Breast epithelium (tissue), 4 donors: Measurements from ENCODE around the gene COL23A1. TPM values are rescaled to one million over a fixed set of nuclear protein-coding genes. Genes with fewer than 3 reads are reported as not detected.
"Not testable (repeated sequence)": the region's sequence is repeated elsewhere in the genome, so short reads cannot be mapped to it uniquely, and the experiment has no call there.

Experiments used
- DNase-seq, 2 donors: peaks; one replicate each; pipeline ENCODE4 v3.0.0-alpha.2; 2019; ENCODE audit warnings: low spot score in 2 of 2
- H3K27ac ChIP-seq, 2 donors: fragments of 200-600 bp; sonication (generic) in 1 of 2; one replicate each; pipeline ENCODE4 v1.5.1; 2016 to 2019; ENCODE audit warnings: mild to moderate bottlenecking in 1 of 2
- H3K27me3 ChIP-seq, 2 donors: fragments of 200-600 bp; sonication (generic) in 1 of 2; one replicate each; pipeline versions ENCODE4 v1.5.1 to v1.6.0; 2017 to 2019; ENCODE audit warnings: control low read depth in 1 of 2, mild to moderate bottlenecking in 1 of 2
- H3K36me3 ChIP-seq: fragments of 200-600 bp; one replicate; pipeline ENCODE4 v1.5.1; 2019
- H3K4me1 ChIP-seq, 2 donors: fragments of 200-600 bp; sonication (generic); one replicate each; pipeline ENCODE4 v1.5.1; 2016 to 2019; ENCODE audit warnings: control low read depth in 1 of 2
- H3K4me3 ChIP-seq, 3 donors: fragments of 200-600 bp; sonication (generic); 1 replicate in 2 of 3; 2 replicates in 1 of 3; pipeline ENCODE4 v1.5.1; 2016 to 2019; ENCODE audit warnings: mild to moderate bottlenecking in 3 of 3, moderate library complexity in 2 of 3
- H3K9me3 ChIP-seq, 2 donors: fragments of 200-600 bp; sonication (generic) in 1 of 2; one replicate each; pipeline ENCODE4 v1.5.1; 2016 to 2019; ENCODE audit warnings: control low read depth in 1 of 2
- CTCF ChIP-seq, 3 donors: fragments of 450-650 bp; IDR thresholded peaks; one replicate each; pipeline ENCODE4 v1.5.1; 2016 to 2017; ENCODE audit warnings: antibody characterized with exemption in 3 of 3, mild to moderate bottlenecking in 3 of 3, moderate library complexity in 3 of 3
- POLR2A ChIP-seq: fragments of 450-650 bp; IDR thresholded peaks from one replicate; pipeline ENCODE4 v1.6.1; 2016; ENCODE audit warnings: antibody characterized with exemption, mild to moderate bottlenecking, moderate library complexity
- POLR2AphosphoS5 ChIP-seq, 3 donors: sonication (generic); formaldehyde crosslinking; IDR thresholded peaks; one replicate each; pipeline ENCODE4 v1.6.1; 2017; ENCODE audit warnings: antibody characterized with exemption in 3 of 3
- intact Hi-C: fragments of 100-400 bp; cut with DNase I; formaldehyde crosslinking; loops from one replicate; pipeline ENCODE4 v1.15.1; 2023; ENCODE audit warnings: low total_unique reads
- total RNA-seq, 3 donors: library from RNA; depleted of rRNA; stranded (reverse); fragments of >200 nt; gene quantifications; one replicate each; pipeline ENCODE4 v1.1.0, GENCODE V29; 2016

COL23A1 gene
- total RNA-seq, 3 donors from 2014 or later, result 0.32 to 3.3 (median 2.6) TPM

GRCh38 chr5:178201221-178201926 lies 388.8 kb downstream of the COL23A1 start:
- Histone ChIP-seq H3K4me1 (peaks cover 5 to 9% of the 10 kb centered on the region in 2 donors), H3K4me3 (no peak overlapping the region), H3K27ac (no peak overlapping the region), H3K9me3 (no peaks in the 10 kb centered on the region), H3K27me3 (no peaks in the 10 kb centered on the region), H3K36me3 (no peaks in the 10 kb centered on the region)
- intact Hi-C loops, result no loop called here
- TF ChIP-seq POLR2AphosphoS5 (IDR thresholded peaks at IDR 0.05) (no peak), POLR2A (no peak), CTCF (IDR thresholded peaks at IDR 0.05) (no peak)
- peak in 1 of 2 donors; percentile 38 for DNase-seq

- Histone ChIP-seq H3K27ac (peak overlapping the region in 1 of 2 donors; percentile 55), H3K36me3 (no peaks in the 10 kb centered on the region), H3K4me1 (no peaks in the 10 kb centered on the region), H3K4me3 (no peak overlapping the region), H3K9me3 (no peaks in the 10 kb centered on the region), H3K27me3 (no peaks in the 10 kb centered on the region)
- TF ChIP-seq POLR2A (no peak), CTCF (IDR thresholded peaks at IDR 0.05) (no peak), POLR2AphosphoS5 (IDR thresholded peaks at IDR 0.05) (no peak)
- peak; percentile 19 to 32 for DNase-seq
- intact Hi-C loops, result no loop called here
These were observed 390.4 kb downstream of the COL23A1 start for GRCh38 chr5:178199581-178200434.

GRCh38 chr5:178198706-178199105 lies 391.5 kb downstream of the COL23A1 start:
- intact Hi-C loops, result no loop called here
- Histone ChIP-seq H3K4me1 (no peaks in the 10 kb centered on the region), H3K27ac (no peak overlapping the region), H3K36me3 (no peaks in the 10 kb centered on the region), H3K27me3 (no peaks in the 10 kb centered on the region), H3K9me3 (no peaks in the 10 kb centered on the region), H3K4me3 (no peak overlapping the region)
- no peak for TF ChIP-seq POLR2A
- no peak for TF ChIP-seq POLR2AphosphoS5 (IDR thresholded peaks at IDR 0.05)
- TF ChIP-seq CTCF (IDR thresholded peaks at IDR 0.05), result no peak
- peak in 1 of 2 donors; percentile 24 for DNase-seq

GRCh38 chr5:178198151-178198550 lies 392.0 kb downstream of the COL23A1 start:
- H3K4me3 ChIP-seq, H3K27ac ChIP-seq, H3K4me1 ChIP-seq, H3K9me3 ChIP-seq, H3K36me3 ChIP-seq, intact Hi-C loops, H3K27me3 ChIP-seq: not testable (repeated sequence)
- DNase-seq, result peak in 1 of 2 donors; percentile 17

- DNase-seq, result peak in 1 of 2 donors; percentile 30
- H3K4me1 ChIP-seq, result no peaks in the 10 kb centered on the region
- TF ChIP-seq CTCF (IDR thresholded peaks at IDR 0.05) (no peak), POLR2A (no peak), POLR2AphosphoS5 (IDR thresholded peaks at IDR 0.05) (no peak)
- H3K4me3 ChIP-seq, result no peak overlapping the region
- no peaks in the 10 kb centered on the region for H3K27me3 ChIP-seq
- H3K27ac ChIP-seq, result no peak overlapping the region
- H3K36me3 ChIP-seq, result no peaks in the 10 kb centered on the region
- no peaks in the 10 kb centered on the region for H3K9me3 ChIP-seq
- intact Hi-C loops, result no loop called here
These were observed 393.2 kb downstream of the COL23A1 start for GRCh38 chr5:178196986-178197385.
